Esophagus muscularis mucosa (tissue), 4 donors: ENCODE data around the gene LRRC63.

Source experiments
- CTCF ChIP-seq, 3 experiments: fragments of 200-600 bp in 2 of 3; fragments of 450-650 bp in 1 of 3; sonication (generic) in 2 of 3; IDR thresholded peaks; one replicate each; pipeline ENCODE4 v1.5.1; 2017 to 2019; ENCODE audit warnings: antibody characterized with exemption in 3 of 3, mild to moderate bottlenecking in 2 of 3, moderate library complexity in 1 of 3
- EP300 ChIP-seq: sonication (generic); formaldehyde crosslinking; IDR thresholded peaks from one replicate; pipeline ENCODE4 v1.6.1; 2017; ENCODE audit warnings: antibody characterized with exemption
- POLR2A ChIP-seq: fragments of 450-650 bp; IDR thresholded peaks from one replicate; pipeline ENCODE4 v1.6.1; 2017; ENCODE audit warnings: antibody characterized with exemption, moderate library complexity, mild to moderate bottlenecking, low read depth
- POLR2AphosphoS5 ChIP-seq, 2 donors: sonication (generic); formaldehyde crosslinking; IDR thresholded peaks; one replicate each; pipeline ENCODE4 v1.6.1; 2017; ENCODE audit warnings: antibody characterized with exemption in 2 of 2

- TF ChIP-seq CTCF (IDR thresholded peaks at IDR 0.05) (no peak), POLR2A (no peak), POLR2AphosphoS5 (IDR thresholded peaks at IDR 0.05) (no peak), EP300 (no peak)
Measured at GRCh38 chr13:46289260-46289955, 77.7 kb downstream of the LRRC63 start.
